PC-3 (cell line): ENCODE measurements around the gene RAB6B.

Source experiments
- CTCF ChIP-seq: fragments of 300-600 bp; sonication (generic); conservative IDR thresholded peaks from 2 replicates; pipeline ENCODE4 v1.5.1; 2017; ENCODE audit warnings: antibody characterized with exemption, low read depth, mild to moderate bottlenecking, low read length
- EZH2 ChIP-seq: fragments of 300-600 bp; sonication (generic); IDR thresholded peaks from one replicate; pipeline ENCODE4 v1.6.1; 2017; ENCODE audit warnings: antibody characterized with exemption, mild to moderate bottlenecking, low read length; ENCODE audit not compliant: unreplicated experiment

GRCh38 chr3:133897547-133897946 is 1.9 kb upstream of the RAB6B start:
- no peak for TF ChIP-seq CTCF
- TF ChIP-seq EZH2, result no peak
